ENCODE data around the gene BMP7. TPM values are rescaled to one million over a fixed set of nuclear protein-coding genes. Genes with fewer than 3 reads are reported as not detected.

The BMP7 gene
- polyA plus RNA-seq, 1 experiment = not detected

- CTCF ChIA-PET = interaction anchor here (1.0 kb wide), 1 partner anchor 11 kb away, joined by 3 read pairs; no protein-coding TSS in a partner anchor
- no peaks in the 10 kb centered on the region for H3K36me3 ChIP-seq (ENCODE audit: control insufficient read depth, insufficient read depth, low read length)
- no peak overlapping the region for H3K4me3 ChIP-seq (ENCODE audit: low read depth, low read length)
- TF ChIP-seq CTCF (IDR thresholded peaks at IDR 0.05; ENCODE audit: insufficient read depth, low read depth, low read length) = no peak
- POLR2A ChIA-PET = no interaction called here
- no peak for DNase-seq (ENCODE audit: low read depth)
- H3K27me3 ChIP-seq (ENCODE audit: control insufficient read depth, insufficient read depth, low read length) = peaks cover 22% of the 10 kb centered on the region
Observed at GRCh38 chr20:57292611-57293010, 26.2 kb upstream of the BMP7 start.

GRCh38 chr20:57291694-57292093 lies 25.3 kb upstream of the BMP7 start:
- Histone ChIP-seq H3K4me3 (ENCODE audit: low read depth, low read length) (no peak overlapping the region), H3K36me3 (ENCODE audit: control insufficient read depth, insufficient read depth, low read length) (no peaks in the 10 kb centered on the region), H3K27me3 (ENCODE audit: control insufficient read depth, insufficient read depth, low read length) (peaks cover 27% of the 10 kb centered on the region)
- no peak for DNase-seq (ENCODE audit: low read depth)
- no peak for TF ChIP-seq CTCF (IDR thresholded peaks at IDR 0.05; ENCODE audit: insufficient read depth, low read depth, low read length)
- CTCF ChIA-PET = interaction anchor here (1.0 kb wide), 1 partner anchor 10 kb away, joined by 3 read pairs; no protein-coding TSS in a partner anchor
- POLR2A ChIA-PET = no interaction called here

- Histone ChIP-seq H3K4me3 (ENCODE audit: low read depth, low read length) (no peak overlapping the region), H3K36me3 (ENCODE audit: control insufficient read depth, insufficient read depth, low read length) (no peaks in the 10 kb centered on the region), H3K27me3 (ENCODE audit: control insufficient read depth, insufficient read depth, low read length) (peaks cover 27% of the 10 kb centered on the region)
- DNase-seq (ENCODE audit: low read depth) = no peak
- no peak for TF ChIP-seq CTCF (IDR thresholded peaks at IDR 0.05; ENCODE audit: insufficient read depth, low read depth, low read length)
- ChIA-PET POLR2A (no interaction called here), CTCF (no interaction called here)
Observed at GRCh38 chr20:57291003-57291402, 24.6 kb upstream of the BMP7 start.

- ChIA-PET CTCF (no interaction called here), POLR2A (no interaction called here)
- H3K27me3 ChIP-seq (ENCODE audit: control insufficient read depth, insufficient read depth, low read length) = peaks cover 27% of the 10 kb centered on the region
- no peak overlapping the region for H3K4me3 ChIP-seq (ENCODE audit: low read depth, low read length)
- DNase-seq (ENCODE audit: low read depth) = no peak
- no peaks in the 10 kb centered on the region for H3K36me3 ChIP-seq (ENCODE audit: control insufficient read depth, insufficient read depth, low read length)
- TF ChIP-seq CTCF (IDR thresholded peaks at IDR 0.05; ENCODE audit: insufficient read depth, low read depth, low read length) = no peak
Observed at GRCh38 chr20:57290178-57290484, 23.7 kb upstream of the BMP7 start.

GRCh38 chr20:57289391-57290177 lies 23.1 kb upstream of the BMP7 start:
- Histone ChIP-seq H3K4me3 (ENCODE audit: low read depth, low read length) (no peak overlapping the region), H3K36me3 (ENCODE audit: control insufficient read depth, insufficient read depth, low read length) (no peaks in the 10 kb centered on the region), H3K27me3 (ENCODE audit: control insufficient read depth, insufficient read depth, low read length) (peaks cover 27% of the 10 kb centered on the region)
- ChIA-PET POLR2A (no interaction called here), CTCF (no interaction called here)
- no peak for TF ChIP-seq CTCF (IDR thresholded peaks at IDR 0.05; ENCODE audit: insufficient read depth, low read depth, low read length)
- no peak for DNase-seq (ENCODE audit: low read depth)
